SIG-M5 (cell line): Measurements from ENCODE around the gene CABLES1.
"Not testable (repeated sequence)": the region's sequence is repeated elsewhere in the genome, so short reads cannot be mapped to it uniquely, and the experiment has no call there.

ENCODE experiments used
- DNase-seq: peaks from one replicate; lab custom pipeline; 2025; lab: John Stamatoyannopoulos, UW

CABLES1 gene

GRCh38 chr18:23142251-23142929 lies 7.1 kb downstream of the CABLES1 start:
- no peak for DNase-seq

GRCh38 chr18:23143016-23143814 lies 7.9 kb downstream of the CABLES1 start:
- no peak for DNase-seq

- DNase-seq, result no peak
Measured at GRCh38 chr18:23143815-23144261, 8.6 kb downstream of the CABLES1 start.

GRCh38 chr18:23144640-23145039 lies 9.4 kb downstream of the CABLES1 start:
- DNase-seq, result no peak

- no peak for DNase-seq
Measured at GRCh38 chr18:23145621-23146020, 10.3 kb downstream of the CABLES1 start.

GRCh38 chr18:23146861-23147469 lies 11.7 kb downstream of the CABLES1 start:
- DNase-seq, result no peak

- DNase-seq, result no peak
Measured at GRCh38 chr18:23148382-23148781, 13.1 kb downstream of the CABLES1 start.

GRCh38 chr18:23149570-23149969 lies 14.3 kb downstream of the CABLES1 start:
- no peak for DNase-seq

GRCh38 chr18:23151414-23152099 lies 16.3 kb downstream of the CABLES1 start:
- DNase-seq, result no peak

GRCh38 chr18:23154030-23154429 lies 18.7 kb downstream of the CABLES1 start:
- DNase-seq, result no peak

- DNase-seq, result no peak
Measured at GRCh38 chr18:23154823-23155500, 19.7 kb downstream of the CABLES1 start.

GRCh38 chr18:23155537-23155936 lies 20.3 kb downstream of the CABLES1 start:
- DNase-seq, result no peak

GRCh38 chr18:23156134-23156533 lies 20.8 kb downstream of the CABLES1 start:
- DNase-seq, result no peak

GRCh38 chr18:23158058-23158457 lies 22.8 kb downstream of the CABLES1 start:
- no peak for DNase-seq

- not testable (repeated sequence) for DNase-seq
Measured at GRCh38 chr18:23158884-23159283, 23.6 kb downstream of the CABLES1 start.

- DNase-seq, result no peak
Measured at GRCh38 chr18:23159344-23159743, 24.1 kb downstream of the CABLES1 start.

GRCh38 chr18:23162473-23162872 lies 27.2 kb downstream of the CABLES1 start:
- DNase-seq, result no peak

GRCh38 chr18:23163786-23164533 lies 28.7 kb downstream of the CABLES1 start:
- DNase-seq, result no peak

GRCh38 chr18:23165271-23166068 lies 30.2 kb downstream of the CABLES1 start:
- DNase-seq, result no peak

GRCh38 chr18:23166891-23167541 lies 31.7 kb downstream of the CABLES1 start:
- no peak for DNase-seq
